HCT116 (cell line): ENCODE measurements around the gene MRPL50. TPM values are rescaled to one million over a fixed set of nuclear protein-coding genes. Genes with fewer than 3 reads are reported as not detected.

Source experiments
- ATAC-seq: fragments of 200-7000 bp; cut with Tn5 transposase; 2 replicates; pipeline ENCODE4 v1.9.1; 2020; ENCODE audit warnings: mild to moderate bottlenecking, moderate library complexity
- BruUV-seq: library from RNA; stranded (reverse); fragments of 400-500 nt; replicated peaks from 2 replicates; lab custom pipeline; 2021; lab: Mats Ljungman, UMichigan
- CTCF ChIA-PET: fragments of 300-600 bp; sonication (Branson Sonifier 250); formaldehyde crosslinking; loops from one replicate; lab custom pipeline; 2021; ENCODE audit warnings: antibody characterized with exemption; lab: Charles Lee
- POLR2A ChIA-PET: fragments of 300-600, 350-600 bp; sonication (Branson Sonifier 250); formaldehyde crosslinking; loops from one replicate; lab custom pipeline; 2021; ENCODE audit warnings: antibody characterized with exemption; lab: Charles Lee
- RAD21 ChIA-PET, 2 experiments: fragments of 300-600 bp; sonication (Branson Sonifier 250); formaldehyde crosslinking; loops; one replicate each; lab custom pipeline; 2023; ENCODE audit warnings: low total read pairs in 2 of 2; ENCODE audit not compliant: uncharacterized antibody in 2 of 2, unreplicated experiment in 2 of 2, low non-redundant PET in 1 of 2; lab: Charles Lee
- DNase-seq: peaks from one replicate; pipeline ENCODE4 v3.0.0-alpha.2; 2010; ENCODE audit warnings: low read depth, low spot score
- H2AFZ ChIP-seq: fragments of 200-600 bp; shearing (Covaris generic), sonication (generic); 2 replicates; pipeline ENCODE4 v1.6.1; 2017; ENCODE audit warnings: low read depth, mixed run types, mixed read lengths, antibody characterized with exemption, low read length; ENCODE audit not compliant: poor library complexity, severe bottlenecking
- H3K27ac ChIP-seq: 2 replicates; pipeline ENCODE4 v1.5.1; 2012; ENCODE audit warnings: low read depth, low read length
- H3K27me3 ChIP-seq: fragments of 200-600 bp; sonication (generic); 2 replicates; pipeline ENCODE4 v1.6.1; 2016; ENCODE audit warnings: mixed run types, low read length, mixed read lengths; ENCODE audit not compliant: insufficient read depth
- H3K36me3 ChIP-seq, 2 experiments: fragments of 200-500 bp in 1 of 2; fragments of 200-600 bp in 1 of 2; sonication (Bioruptor generic) in 1 of 2; sonication (generic) in 1 of 2; 2 replicates each; pipeline versions ENCODE4 v1.5.1 to v1.6.1; 2014 to 2016; ENCODE audit warnings: low read length in 2 of 2, inconsistent platforms in 1 of 2, mixed read lengths in 1 of 2, mixed run types in 1 of 2; ENCODE audit not compliant: insufficient read depth in 2 of 2, control insufficient read depth in 1 of 2
- H3K4me1 ChIP-seq, 2 experiments: fragments of 200-600 bp in 1 of 2; sonication (generic) in 1 of 2; 2 replicates each; pipeline versions ENCODE4 v1.5.1 to v1.6.1; 2012 to 2017; ENCODE audit warnings: low read length in 2 of 2, inconsistent platforms in 1 of 2, mild to moderate bottlenecking in 1 of 2, mixed read lengths in 1 of 2, mixed run types in 1 of 2, moderate library complexity in 1 of 2; ENCODE audit not compliant: insufficient read depth in 2 of 2, control insufficient read depth in 1 of 2
- H3K4me2 ChIP-seq: fragments of 200-600 bp; sonication (generic); 2 replicates; pipeline ENCODE4 v1.6.1; 2017; ENCODE audit warnings: mixed run types, low read length, mixed read lengths
- H3K4me3 ChIP-seq, 2 experiments: fragments of 200-600 bp in 1 of 2; sonication (generic) in 1 of 2; replicated peaks in 1 of 2; 2 replicates each; pipeline ENCODE4 v1.5.1; 2011 to 2016; ENCODE audit warnings: low read length in 2 of 2, control low read depth in 1 of 2, low read depth in 1 of 2, mild to moderate bottlenecking in 1 of 2, mixed read lengths in 1 of 2, mixed run types in 1 of 2
- H3K79me2 ChIP-seq: fragments of 200-600 bp; sonication (generic); 2 replicates; pipeline ENCODE4 v1.6.1; 2017; ENCODE audit warnings: mild to moderate bottlenecking, mixed run types, low read length, moderate library complexity, mixed read lengths; ENCODE audit not compliant: insufficient read depth
- H3K9ac ChIP-seq: fragments of 200-600 bp; sonication (generic); 2 replicates; pipeline ENCODE4 v1.6.1; 2016; ENCODE audit warnings: low read length, mixed read lengths
- H3K9me2 ChIP-seq: fragments of 200-600 bp; sonication (generic), shearing (Covaris generic); 2 replicates; pipeline ENCODE4 v1.6.1; 2017; ENCODE audit warnings: mixed run types, mild to moderate bottlenecking, moderate library complexity; ENCODE audit not compliant: insufficient read depth
- H3K9me3 ChIP-seq, 2 experiments: fragments of 200-500 bp in 1 of 2; fragments of 200-600 bp in 1 of 2; sonication (Bioruptor generic) in 1 of 2; sonication (generic) in 1 of 2; 2 replicates each; pipeline ENCODE4 v1.6.1; 2014 to 2017; ENCODE audit warnings: low read length in 2 of 2, mixed read lengths in 2 of 2, inconsistent platforms in 1 of 2, low read depth in 1 of 2, mild to moderate bottlenecking in 1 of 2, mixed run types in 1 of 2, moderate library complexity in 1 of 2; ENCODE audit not compliant: control insufficient read depth in 1 of 2, insufficient read depth in 1 of 2
- H4K20me1 ChIP-seq: fragments of 200-600 bp; sonication (generic), shearing (Covaris generic); 2 replicates; pipeline ENCODE4 v1.6.1; 2017; ENCODE audit warnings: mixed run types, mild to moderate bottlenecking, moderate library complexity; ENCODE audit not compliant: insufficient read depth
- CBX3 ChIP-seq: IDR thresholded peaks from 2 replicates; pipeline ENCODE4 v1.6.1; 2012; ENCODE audit warnings: low read depth
- CEBPB ChIP-seq: IDR thresholded peaks from 2 replicates; pipeline ENCODE4 v1.6.1; 2012; ENCODE audit warnings: low read depth
- EGR1 ChIP-seq: IDR thresholded peaks from 2 replicates; pipeline ENCODE4 v1.6.1; 2012; ENCODE audit warnings: low read depth
- EZH2 ChIP-seq: fragments of 200-600 bp; sonication (generic); IDR thresholded peaks from 2 replicates; pipeline ENCODE4 v1.6.1; 2017; ENCODE audit warnings: antibody characterized with exemption, mixed run types
- EZH2phosphoT487 ChIP-seq: fragments of 200-600 bp; IDR thresholded peaks from 2 replicates; pipeline ENCODE4 v1.6.1; 2018; ENCODE audit warnings: antibody characterized with exemption, borderline replicate concordance
- JUND ChIP-seq: IDR thresholded peaks from 2 replicates; pipeline ENCODE4 v1.6.1; 2012
- POLR2A ChIP-seq: IDR thresholded peaks from 2 replicates; pipeline ENCODE4 v1.7.0; 2011; ENCODE audit warnings: borderline replicate concordance; ENCODE audit not compliant: insufficient read depth, insufficient read length; ENCODE audit errors: extremely low read depth
- POLR2AphosphoS5 ChIP-seq: IDR thresholded peaks from 2 replicates; pipeline ENCODE4 v1.6.1; 2011; ENCODE audit warnings: mild to moderate bottlenecking, low read depth, low read length, moderate library complexity
- SIN3A ChIP-seq: IDR thresholded peaks from 2 replicates; pipeline ENCODE4 v1.6.1; 2012; ENCODE audit warnings: low read depth
- SP1 ChIP-seq: IDR thresholded peaks from 2 replicates; pipeline ENCODE4 v1.6.1; 2012; ENCODE audit warnings: low read depth
- SRF ChIP-seq: IDR thresholded peaks from 2 replicates; pipeline ENCODE4 v1.6.1; 2012; ENCODE audit warnings: low read depth
- TCF7L2 ChIP-seq: IDR thresholded peaks from 2 replicates; pipeline ENCODE4 v1.7.0; 2011; ENCODE audit warnings: borderline replicate concordance, inconsistent platforms; ENCODE audit not compliant: insufficient read depth, insufficient read length; ENCODE audit errors: extremely low read depth
- ZNF274 ChIP-seq: fragments of 200-500 bp; sonication (Bioruptor generic); IDR thresholded peaks from 2 replicates; pipeline ENCODE4 v1.6.1; 2014; ENCODE audit warnings: mild to moderate bottlenecking, low read depth, low read length, inconsistent platforms
- intact Hi-C: fragments of 100-400 bp; cut with micrococcal nuclease; formaldehyde crosslinking; loops from 2 replicates; pipeline ENCODE4 v1.10.0; 2022
- total RNA-seq: library from RNA; stranded (reverse); gene quantifications from one replicate; pipeline ENCODE4 v1.2.1, GENCODE V29; 2021; ENCODE audit not compliant: unreplicated experiment
- TF ChIP-seq, protein P1 (sequence below): IDR thresholded peaks from 2 replicates; pipeline ENCODE4 v1.6.1; 2012
- TF ChIP-seq, protein P2 (sequence below): IDR thresholded peaks from 2 replicates; pipeline ENCODE4 v1.6.1; 2011; ENCODE audit warnings: mild to moderate bottlenecking, low read length, moderate library complexity; ENCODE audit not compliant: insufficient replicate concordance; ENCODE audit errors: extremely low read depth
- TF ChIP-seq, protein P3 (sequence below), 3 experiments: fragments of 200-600 bp in 1 of 3; sonication (generic) in 1 of 3; IDR thresholded peaks in 2 of 3; conservative IDR thresholded peaks in 1 of 3; 2 replicates each; pipeline ENCODE4 v1.5.1; 2012 to 2017; ENCODE audit warnings: low read depth in 2 of 3, low read length in 2 of 3, antibody characterized with exemption in 1 of 3, borderline replicate concordance in 1 of 3, control low read depth in 1 of 3, mild to moderate bottlenecking in 1 of 3, mixed read lengths in 1 of 3, mixed run types in 1 of 3, moderate library complexity in 1 of 3; ENCODE audit not compliant: insufficient read depth in 1 of 3

MRPL50 gene
- total RNA-seq, 1 experiment from 2014 or later = 14.6 TPM

DNA sequence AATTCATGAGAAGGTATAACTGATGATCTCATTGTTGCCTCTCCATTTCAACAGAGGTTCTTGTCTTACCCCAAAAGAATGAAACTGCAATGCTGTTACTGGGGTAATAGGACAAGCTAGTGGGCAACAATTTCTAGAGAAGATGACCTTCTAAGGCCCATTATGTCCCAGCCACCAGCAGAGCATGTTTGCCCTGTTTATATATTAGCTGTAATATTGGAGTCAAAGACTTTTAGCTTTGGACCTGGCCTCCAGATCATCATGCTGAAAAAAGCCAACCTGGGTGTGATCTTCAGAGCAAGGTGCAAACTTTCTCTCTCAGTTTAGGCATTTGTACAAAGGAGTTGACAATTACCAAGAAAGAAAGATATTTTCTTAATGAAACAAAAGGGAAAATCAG is 33.8 kb upstream of the MRPL50 start:
- POLR2A ChIA-PET = no interaction called here
- Histone ChIP-seq H3K9ac (no peak overlapping the region), H4K20me1 (no peaks in the 10 kb centered on the region), H3K79me2 (no peaks in the 10 kb centered on the region), H2AFZ (no peak overlapping the region), H3K4me1 (no peaks in the 10 kb centered on the region), H3K36me3 (no peaks in the 10 kb centered on the region), H3K9me3 (no peaks in the 10 kb centered on the region), H3K9me2 (no peaks in the 10 kb centered on the region), H3K27ac (no peak overlapping the region), H3K4me2 (no peak overlapping the region), H3K27me3 (peaks cover 13% of the 10 kb centered on the region), H3K4me3 (no peak overlapping the region)
- no peak for DNase-seq
- no TSS peak for BruUV-seq
- ATAC-seq = no peak
- TF ChIP-seq, protein P1, sequence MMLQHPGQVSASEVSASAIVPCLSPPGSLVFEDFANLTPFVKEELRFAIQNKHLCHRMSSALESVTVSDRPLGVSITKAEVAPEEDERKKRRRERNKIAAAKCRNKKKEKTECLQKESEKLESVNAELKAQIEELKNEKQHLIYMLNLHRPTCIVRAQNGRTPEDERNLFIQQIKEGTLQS = no peak
- TF ChIP-seq, protein P2, sequence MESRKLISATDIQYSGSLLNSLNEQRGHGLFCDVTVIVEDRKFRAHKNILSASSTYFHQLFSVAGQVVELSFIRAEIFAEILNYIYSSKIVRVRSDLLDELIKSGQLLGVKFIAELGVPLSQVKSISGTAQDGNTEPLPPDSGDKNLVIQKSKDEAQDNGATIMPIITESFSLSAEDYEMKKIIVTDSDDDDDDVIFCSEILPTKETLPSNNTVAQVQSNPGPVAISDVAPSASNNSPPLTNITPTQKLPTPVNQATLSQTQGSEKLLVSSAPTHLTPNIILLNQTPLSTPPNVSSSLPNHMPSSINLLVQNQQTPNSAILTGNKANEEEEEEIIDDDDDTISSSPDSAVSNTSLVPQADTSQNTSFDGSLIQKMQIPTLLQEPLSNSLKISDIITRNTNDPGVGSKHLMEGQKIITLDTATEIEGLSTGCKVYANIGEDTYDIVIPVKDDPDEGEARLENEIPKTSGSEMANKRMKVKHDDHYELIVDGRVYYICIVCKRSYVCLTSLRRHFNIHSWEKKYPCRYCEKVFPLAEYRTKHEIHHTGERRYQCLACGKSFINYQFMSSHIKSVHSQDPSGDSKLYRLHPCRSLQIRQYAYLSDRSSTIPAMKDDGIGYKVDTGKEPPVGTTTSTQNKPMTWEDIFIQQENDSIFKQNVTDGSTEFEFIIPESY = no peak
- TF ChIP-seq JUND = no peak
- no peak for TF ChIP-seq ZNF274
- TF ChIP-seq SRF = no peak
- no peak for TF ChIP-seq CEBPB
- TF ChIP-seq TCF7L2 = no peak
- TF ChIP-seq EZH2phosphoT487 = no peak
- TF ChIP-seq POLR2A = no peak
- TF ChIP-seq, protein P3, sequence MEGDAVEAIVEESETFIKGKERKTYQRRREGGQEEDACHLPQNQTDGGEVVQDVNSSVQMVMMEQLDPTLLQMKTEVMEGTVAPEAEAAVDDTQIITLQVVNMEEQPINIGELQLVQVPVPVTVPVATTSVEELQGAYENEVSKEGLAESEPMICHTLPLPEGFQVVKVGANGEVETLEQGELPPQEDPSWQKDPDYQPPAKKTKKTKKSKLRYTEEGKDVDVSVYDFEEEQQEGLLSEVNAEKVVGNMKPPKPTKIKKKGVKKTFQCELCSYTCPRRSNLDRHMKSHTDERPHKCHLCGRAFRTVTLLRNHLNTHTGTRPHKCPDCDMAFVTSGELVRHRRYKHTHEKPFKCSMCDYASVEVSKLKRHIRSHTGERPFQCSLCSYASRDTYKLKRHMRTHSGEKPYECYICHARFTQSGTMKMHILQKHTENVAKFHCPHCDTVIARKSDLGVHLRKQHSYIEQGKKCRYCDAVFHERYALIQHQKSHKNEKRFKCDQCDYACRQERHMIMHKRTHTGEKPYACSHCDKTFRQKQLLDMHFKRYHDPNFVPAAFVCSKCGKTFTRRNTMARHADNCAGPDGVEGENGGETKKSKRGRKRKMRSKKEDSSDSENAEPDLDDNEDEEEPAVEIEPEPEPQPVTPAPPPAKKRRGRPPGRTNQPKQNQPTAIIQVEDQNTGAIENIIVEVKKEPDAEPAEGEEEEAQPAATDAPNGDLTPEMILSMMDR (IDR thresholded peaks at IDR 0.05 in 2 of 3, conservative IDR thresholded peaks at IDR 0.05 in 1 of 3; ENCODE audit: borderline replicate concordance in 1 of 3, insufficient read depth in 1 of 3, low read depth in 2 of 3, low read length in 2 of 3) = no peak
- TF ChIP-seq SIN3A = no peak
- no peak for TF ChIP-seq SP1
- TF ChIP-seq EZH2 = no peak
- TF ChIP-seq POLR2AphosphoS5 = no peak
- TF ChIP-seq EGR1 = no peak
- TF ChIP-seq CBX3 = no peak
- CTCF ChIA-PET = no interaction called here
- RAD21 ChIA-PET = no interaction called here
- intact Hi-C loops = no loop called here
